Omental fat pad (tissue), 4 donors: ENCODE data around the gene PTCH1. TPM values are rescaled to one million over a fixed set of nuclear protein-coding genes. Genes with fewer than 3 reads are reported as not detected.

Source experiments
- ATAC-seq: fragments of 150-250 bp; one replicate; pipeline ENCODE4 v1.9.1; 2016; ENCODE audit warnings: mild to moderate bottlenecking, moderate library complexity; ENCODE audit not compliant: low FRiP score
- DNase-seq: peaks from one replicate; pipeline ENCODE4 v3.0.0-alpha.2; 2019; ENCODE audit warnings: low spot score
- CTCF ChIP-seq, 3 donors: fragments of 450-650 bp; IDR thresholded peaks; one replicate each; pipeline ENCODE4 v1.5.1; 2016 to 2017; ENCODE audit warnings: antibody characterized with exemption in 3 of 3, mild to moderate bottlenecking in 3 of 3, moderate library complexity in 2 of 3
- total RNA-seq, 4 donors: library from RNA; depleted of rRNA; stranded (reverse); fragments of >200 nt; gene quantifications; one replicate each; pipeline ENCODE4 v1.1.0, GENCODE V29; 2016

Gene PTCH1
- total RNA-seq, 4 donors from 2014 or later: 3.1 to 14.2 (median 7.9) TPM

DNA sequence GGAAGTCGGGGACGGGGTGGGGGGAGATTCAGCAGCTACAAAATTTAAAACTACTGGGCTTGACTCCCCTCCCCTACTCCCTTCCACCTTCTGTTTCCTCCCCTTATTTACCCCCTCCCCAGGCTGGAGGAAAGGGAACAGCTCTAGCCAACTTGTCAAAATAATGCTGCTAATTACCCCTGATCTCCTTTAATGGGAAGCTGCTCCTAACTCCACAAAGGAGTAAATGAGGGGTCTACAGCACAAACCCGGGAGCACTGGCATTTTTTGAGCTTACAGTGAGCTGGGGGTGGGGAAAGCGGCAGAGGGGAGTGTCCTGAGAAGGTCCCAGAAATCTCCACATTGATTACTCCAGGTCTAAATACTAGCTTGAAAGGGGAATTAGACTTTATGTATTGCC is 3.1 kb downstream of the PTCH1 start:
- no peak for TF ChIP-seq CTCF (IDR thresholded peaks at IDR 0.05)
- DNase-seq: no peak
- no peak for ATAC-seq

DNA sequence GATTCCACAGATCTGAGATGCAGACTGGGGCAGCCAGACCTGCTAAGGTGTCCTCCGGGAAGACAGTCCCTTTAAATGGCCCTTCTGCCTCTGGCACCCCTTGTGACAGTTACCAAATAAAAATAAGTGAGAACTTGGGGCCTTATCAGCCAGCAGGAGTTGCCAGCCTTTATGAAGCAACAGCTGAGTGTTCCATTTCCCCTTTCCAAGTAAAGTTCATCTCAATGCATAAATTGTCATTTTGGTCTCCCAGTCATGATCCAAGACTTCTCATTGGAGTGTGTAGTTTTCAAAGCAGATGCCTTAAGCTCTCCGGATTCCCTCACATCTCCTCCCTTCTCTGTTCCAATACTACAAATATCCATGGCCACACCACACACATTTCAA is 4.1 kb downstream of the PTCH1 start:
- ATAC-seq: no peak
- DNase-seq: no peak
- no peak for TF ChIP-seq CTCF (IDR thresholded peaks at IDR 0.05)

DNA sequence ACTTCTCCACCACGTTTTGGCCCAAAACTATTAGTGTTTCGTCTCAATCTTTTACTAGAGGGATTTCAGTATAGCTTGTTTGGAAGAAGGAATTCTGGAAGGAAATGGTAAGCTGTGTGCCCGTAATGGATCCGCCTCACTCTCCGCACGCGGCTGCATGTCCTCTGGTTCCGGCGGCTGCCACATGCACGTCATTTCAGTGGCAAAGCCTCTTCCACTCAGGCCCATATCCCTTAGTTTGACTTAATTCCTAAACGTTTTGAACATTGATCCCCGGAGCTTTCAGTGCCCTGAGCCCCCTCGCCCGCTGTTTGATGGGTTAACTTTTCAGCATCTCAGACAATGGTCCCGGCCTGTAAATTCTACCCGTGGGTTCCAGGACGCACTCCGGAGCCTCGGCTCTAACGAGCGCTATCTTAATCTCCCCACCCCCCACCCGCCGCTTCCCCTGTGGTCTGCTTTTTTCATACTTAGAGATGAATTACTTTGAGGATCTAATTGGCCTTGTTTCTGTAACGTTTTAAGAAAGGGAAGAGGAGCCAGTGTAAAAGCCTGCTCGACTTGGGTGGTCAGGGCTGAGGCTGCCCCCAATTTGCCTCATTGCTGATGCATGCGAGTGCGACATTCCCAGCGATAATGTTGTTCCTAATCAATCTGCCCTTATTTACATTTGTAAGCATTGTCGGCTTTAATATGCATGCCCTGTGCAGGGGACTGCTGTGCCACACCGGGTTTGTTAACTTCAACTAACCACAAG is 4.6 kb downstream of the PTCH1 start:
- DNase-seq (no peak), ATAC-seq (no peak)
- TF ChIP-seq CTCF (IDR thresholded peaks at IDR 0.05): no peak

- no peak for ATAC-seq
- TF ChIP-seq CTCF (IDR thresholded peaks at IDR 0.05): no peak
- DNase-seq: no peak
These were observed 5.2 kb downstream of the PTCH1 start for GRCh38 chr9:95511616-95511931.

DNA sequence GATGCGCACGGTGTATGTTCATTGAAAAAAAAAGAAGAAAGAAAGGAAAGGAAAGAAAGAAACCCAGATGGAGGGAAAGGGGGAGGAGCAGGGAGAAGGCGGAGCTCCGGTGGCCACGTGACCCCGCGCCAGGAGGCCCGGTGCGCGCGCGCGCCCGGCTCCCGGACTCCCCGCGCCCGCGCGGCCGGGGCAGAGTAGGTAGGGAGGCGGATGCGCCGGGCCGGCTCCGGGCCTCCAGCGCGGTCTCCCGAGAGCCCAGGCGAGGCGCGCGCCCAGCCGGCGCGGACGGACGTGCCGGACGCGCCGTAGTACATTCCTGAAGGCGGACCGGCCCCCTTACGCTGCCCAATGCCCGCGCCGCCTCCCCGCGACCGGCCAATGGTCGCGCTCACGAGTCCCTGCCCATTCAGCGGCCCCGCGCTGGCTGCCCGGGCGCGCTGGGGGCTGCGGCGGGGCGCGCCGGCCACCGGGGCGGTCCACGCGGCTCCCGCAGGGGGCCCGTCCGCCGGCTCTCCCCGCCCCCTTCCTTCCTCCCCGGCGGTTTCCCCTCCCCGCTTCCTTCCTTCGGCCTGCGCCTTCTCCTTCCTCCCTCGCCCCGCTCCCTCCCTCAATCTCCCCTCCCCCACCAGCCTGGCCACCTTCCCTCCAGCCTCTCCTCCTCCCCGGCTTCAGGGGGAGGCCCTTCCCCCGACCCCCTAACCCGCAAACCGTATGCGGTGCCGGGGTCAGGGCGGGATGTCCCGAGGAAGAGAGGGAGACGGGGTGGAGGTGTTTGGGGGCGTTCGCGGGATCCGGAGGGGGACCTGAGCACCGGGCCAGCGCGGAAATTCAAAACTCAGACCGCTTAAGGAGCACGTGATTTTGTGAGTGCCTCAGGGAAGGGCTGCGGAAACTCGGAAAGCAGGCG is 5.8 kb downstream of the PTCH1 start:
- peak; percentile 48 for DNase-seq
- no peak for TF ChIP-seq CTCF (IDR thresholded peaks at IDR 0.05)
- ATAC-seq: peak; percentile 87

DNA sequence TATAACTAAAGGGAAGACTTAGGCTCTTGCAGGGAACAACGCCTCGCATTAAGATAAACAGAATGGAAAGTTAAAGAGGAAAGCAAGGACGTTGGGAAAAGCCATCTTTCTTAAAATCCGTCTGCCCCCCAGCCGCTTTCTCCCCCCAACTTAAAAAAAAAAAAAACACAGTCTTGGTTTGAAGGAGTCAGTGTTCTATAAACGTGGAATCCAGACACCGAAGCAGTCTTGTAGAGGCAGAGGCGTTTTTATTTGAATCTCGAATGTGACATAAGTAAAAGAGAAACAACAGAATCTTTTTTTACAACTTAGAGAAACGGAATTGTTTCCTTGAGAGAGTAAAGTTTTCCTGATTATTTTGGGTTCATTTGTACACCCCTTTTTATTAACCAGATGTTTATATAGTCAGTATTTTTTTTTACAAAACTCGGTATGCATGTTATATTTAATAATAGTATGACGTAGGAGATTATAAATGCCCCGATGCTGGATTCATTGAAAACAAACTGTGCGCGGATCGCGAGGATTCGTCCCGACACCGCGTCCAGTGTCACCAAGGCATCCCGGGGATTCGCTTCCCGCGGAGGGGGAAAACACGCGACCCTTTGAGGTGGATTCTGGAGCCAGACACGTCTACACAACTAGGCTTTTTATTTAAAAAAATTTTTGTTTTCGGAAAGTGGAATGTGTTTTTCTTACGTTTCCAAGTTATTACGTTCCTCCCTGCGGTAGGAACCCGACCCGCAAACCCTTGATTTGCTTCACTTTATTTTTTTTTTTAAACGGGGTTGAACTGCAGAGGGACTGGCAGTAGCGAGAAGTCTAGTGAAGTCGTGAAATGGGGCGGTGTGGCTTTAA is 6.7 kb downstream of the PTCH1 start:
- ATAC-seq (no peak), DNase-seq (no peak)
- TF ChIP-seq CTCF (IDR thresholded peaks at IDR 0.05): no peak
